Stimulated activated effector memory CD8-positive, alpha-beta T cell treated with anti-CD3 and anti-CD28 coated beads, Interleukin-12 subunit alpha, Interleukin-12 subunit beta, amount 100 ng/mL, for 72 hours (primary cell): ENCODE data around the gene CLASP2.
"Not testable (repeated sequence)": the region's sequence is repeated elsewhere in the genome, so short reads cannot be mapped to it uniquely, and the experiment has no call there.

Experiments used
- ATAC-seq: fragments of 150-1000 bp; cut with Tn5 transposase; 2 replicates; pipeline ENCODE4 v1.10.0; 2021
- DNase-seq, 2 donors: peaks; one replicate each; pipeline ENCODE4 v3.0.0; 2021 to 2022; ENCODE audit warnings: low spot score in 2 of 2
- H3K27ac Mint-ChIP-seq: one replicate; pipeline ENCODE4 v1.8.0; 2022; ENCODE audit warnings: mild to moderate bottlenecking, mixed read lengths
- H3K36me3 Mint-ChIP-seq: one replicate; pipeline ENCODE4 v1.8.0; 2022; ENCODE audit warnings: mild to moderate bottlenecking, mixed read lengths
- H3K4me1 Mint-ChIP-seq: one replicate; pipeline ENCODE4 v1.8.0; 2022; ENCODE audit warnings: mixed read lengths
- H3K4me3 Mint-ChIP-seq: one replicate; pipeline ENCODE4 v1.8.0; 2022; ENCODE audit warnings: mild to moderate bottlenecking, mixed read lengths
- H3K9me3 Mint-ChIP-seq: one replicate; pipeline ENCODE4 v1.8.0; 2022; ENCODE audit warnings: mixed read lengths

The CLASP2 gene

GRCh38 chr3:33496449-33496848 lies 221.6 kb downstream of the CLASP2 start:
- Mint-ChIP-seq H3K36me3 (peaks cover 35% of the 10 kb centered on the region), H3K27ac (no peak overlapping the region), H3K9me3 (no peaks in the 10 kb centered on the region), H3K4me1 (no peaks in the 10 kb centered on the region), H3K4me3 (no peak overlapping the region)
- DNase-seq (no peak), ATAC-seq (no peak)

GRCh38 chr3:33491721-33492120 lies 226.3 kb downstream of the CLASP2 start:
- no peak overlapping the region for H3K27ac Mint-ChIP-seq
- H3K4me3 Mint-ChIP-seq: no peak overlapping the region
- no peak for DNase-seq
- ATAC-seq: no peak
- no peaks in the 10 kb centered on the region for H3K9me3 Mint-ChIP-seq
- H3K36me3 Mint-ChIP-seq: no peaks in the 10 kb centered on the region
- H3K4me1 Mint-ChIP-seq: no peaks in the 10 kb centered on the region

- no peaks in the 10 kb centered on the region for H3K4me1 Mint-ChIP-seq
- H3K9me3 Mint-ChIP-seq: no peaks in the 10 kb centered on the region
- H3K36me3 Mint-ChIP-seq: no peaks in the 10 kb centered on the region
- no peak overlapping the region for H3K27ac Mint-ChIP-seq
- ATAC-seq: no peak
- DNase-seq: no peak
- H3K4me3 Mint-ChIP-seq: no peak overlapping the region
Observed at GRCh38 chr3:33490641-33491241, 227.3 kb downstream of the CLASP2 start.

- DNase-seq (no peak), ATAC-seq (no peak)
- Mint-ChIP-seq H3K36me3 (no peaks in the 10 kb centered on the region), H3K4me3 (no peak overlapping the region), H3K27ac (no peak overlapping the region), H3K4me1 (no peaks in the 10 kb centered on the region), H3K9me3 (no peaks in the 10 kb centered on the region)
Observed at GRCh38 chr3:33488683-33489082, 229.4 kb downstream of the CLASP2 start.

GRCh38 chr3:33488246-33488645 lies 229.8 kb downstream of the CLASP2 start:
- H3K4me3 Mint-ChIP-seq: no peak overlapping the region
- DNase-seq (no peak), ATAC-seq (no peak)
- no peaks in the 10 kb centered on the region for H3K4me1 Mint-ChIP-seq
- no peaks in the 10 kb centered on the region for H3K36me3 Mint-ChIP-seq
- H3K9me3 Mint-ChIP-seq: no peaks in the 10 kb centered on the region
- no peak overlapping the region for H3K27ac Mint-ChIP-seq

GRCh38 chr3:33482111-33482521 lies 235.9 kb downstream of the CLASP2 start:
- no peak overlapping the region for H3K4me3 Mint-ChIP-seq
- H3K36me3 Mint-ChIP-seq: no peaks in the 10 kb centered on the region
- no peak overlapping the region for H3K27ac Mint-ChIP-seq
- no peaks in the 10 kb centered on the region for H3K9me3 Mint-ChIP-seq
- ATAC-seq: no peak
- no peaks in the 10 kb centered on the region for H3K4me1 Mint-ChIP-seq
- no peak for DNase-seq

GRCh38 chr3:33474896-33475295 lies 243.2 kb downstream of the CLASP2 start:
- no peak for DNase-seq
- H3K4me3 Mint-ChIP-seq: no peak overlapping the region
- no peak overlapping the region for H3K27ac Mint-ChIP-seq
- no peaks in the 10 kb centered on the region for H3K9me3 Mint-ChIP-seq
- no peak for ATAC-seq
- H3K36me3 Mint-ChIP-seq: no peaks in the 10 kb centered on the region
- H3K4me1 Mint-ChIP-seq: no peaks in the 10 kb centered on the region

- ATAC-seq (no peak), DNase-seq (no peak)
- Mint-ChIP-seq H3K9me3 (no peaks in the 10 kb centered on the region), H3K4me3 (no peak overlapping the region), H3K4me1 (no peaks in the 10 kb centered on the region), H3K27ac (no peak overlapping the region), H3K36me3 (no peaks in the 10 kb centered on the region)
Observed at GRCh38 chr3:33473813-33474212, 244.2 kb downstream of the CLASP2 start.

- no peak overlapping the region for H3K27ac Mint-ChIP-seq
- H3K4me1 Mint-ChIP-seq: no peaks in the 10 kb centered on the region
- no peaks in the 10 kb centered on the region for H3K36me3 Mint-ChIP-seq
- H3K4me3 Mint-ChIP-seq: no peak overlapping the region
- no peak for DNase-seq
- ATAC-seq: no peak
- no peaks in the 10 kb centered on the region for H3K9me3 Mint-ChIP-seq
Observed at GRCh38 chr3:33467786-33468185, 250.3 kb downstream of the CLASP2 start.

- H3K27ac Mint-ChIP-seq: no peak overlapping the region
- no peak for DNase-seq
- no peaks in the 10 kb centered on the region for H3K4me1 Mint-ChIP-seq
- H3K36me3 Mint-ChIP-seq: no peaks in the 10 kb centered on the region
- H3K4me3 Mint-ChIP-seq: no peak overlapping the region
- H3K9me3 Mint-ChIP-seq: no peaks in the 10 kb centered on the region
- no peak for ATAC-seq
Observed at GRCh38 chr3:33461097-33461496, 257.0 kb downstream of the CLASP2 start.

GRCh38 chr3:33459577-33459976 lies 258.5 kb downstream of the CLASP2 start:
- H3K9me3 Mint-ChIP-seq, H3K27ac Mint-ChIP-seq, ATAC-seq, H3K4me3 Mint-ChIP-seq, DNase-seq, H3K36me3 Mint-ChIP-seq, H3K4me1 Mint-ChIP-seq: not testable (repeated sequence)

- Mint-ChIP-seq H3K36me3 (no peaks in the 10 kb centered on the region), H3K27ac (no peak overlapping the region), H3K4me3 (no peak overlapping the region), H3K4me1 (no peaks in the 10 kb centered on the region), H3K9me3 (no peaks in the 10 kb centered on the region)
- ATAC-seq (no peak), DNase-seq (no peak)
Observed at GRCh38 chr3:33458446-33458845, 259.6 kb downstream of the CLASP2 start.

- no peaks in the 10 kb centered on the region for H3K36me3 Mint-ChIP-seq
- peaks cover 5% of the 10 kb centered on the region for H3K4me1 Mint-ChIP-seq
- no peak overlapping the region for H3K4me3 Mint-ChIP-seq
- no peak for ATAC-seq
- no peaks in the 10 kb centered on the region for H3K9me3 Mint-ChIP-seq
- H3K27ac Mint-ChIP-seq: no peak overlapping the region
- DNase-seq: no peak
Observed at GRCh38 chr3:33456756-33457155, 261.3 kb downstream of the CLASP2 start.

- no peak overlapping the region for H3K27ac Mint-ChIP-seq
- H3K36me3 Mint-ChIP-seq: no peaks in the 10 kb centered on the region
- no peak overlapping the region for H3K4me3 Mint-ChIP-seq
- H3K9me3 Mint-ChIP-seq: no peaks in the 10 kb centered on the region
- peaks cover 6% of the 10 kb centered on the region for H3K4me1 Mint-ChIP-seq
- DNase-seq: no peak
- ATAC-seq: no peak
Observed at GRCh38 chr3:33453331-33453761, 264.7 kb downstream of the CLASP2 start.

- not testable (repeated sequence) for H3K27ac Mint-ChIP-seq, ATAC-seq, H3K4me1 Mint-ChIP-seq, H3K4me3 Mint-ChIP-seq, H3K9me3 Mint-ChIP-seq, H3K36me3 Mint-ChIP-seq, DNase-seq
Observed at GRCh38 chr3:33451994-33452393, 266.1 kb downstream of the CLASP2 start.

- peak overlapping the region; percentile 72 for H3K4me3 Mint-ChIP-seq
- no peaks in the 10 kb centered on the region for H3K9me3 Mint-ChIP-seq
- H3K27ac Mint-ChIP-seq: no peak overlapping the region
- no peak for ATAC-seq
- no peak for DNase-seq
- H3K36me3 Mint-ChIP-seq: no peaks in the 10 kb centered on the region
- H3K4me1 Mint-ChIP-seq: peaks cover 6% of the 10 kb centered on the region
Observed at GRCh38 chr3:33447958-33448357, 270.1 kb downstream of the CLASP2 start.

- not testable (repeated sequence) for H3K27ac Mint-ChIP-seq
Observed at GRCh38 chr3:33447256-33447625, 270.8 kb downstream of the CLASP2 start.

More at GRCh38 chr3:33447256-33447625, 270.8 kb downstream of the CLASP2 start:
- H3K4me1 Mint-ChIP-seq, H3K36me3 Mint-ChIP-seq, H3K9me3 Mint-ChIP-seq, ATAC-seq, DNase-seq: not testable (repeated sequence)
- H3K4me3 Mint-ChIP-seq: peak overlapping the region; percentile 72
